GM19351 (cell line): ENCODE data around the gene TSGA10IP.
A peak's percentile ranks its signal among the peaks of the same experiment; 100 is the strongest.

Experiments
- ATAC-seq: cut with Tn5 transposase; IDR thresholded peaks from one replicate; pipeline ENCODE4 v1.9.1; 2021; ENCODE audit warnings: mild to moderate bottlenecking, moderate library complexity; ENCODE audit not compliant: unreplicated experiment

TSGA10IP gene

DNA sequence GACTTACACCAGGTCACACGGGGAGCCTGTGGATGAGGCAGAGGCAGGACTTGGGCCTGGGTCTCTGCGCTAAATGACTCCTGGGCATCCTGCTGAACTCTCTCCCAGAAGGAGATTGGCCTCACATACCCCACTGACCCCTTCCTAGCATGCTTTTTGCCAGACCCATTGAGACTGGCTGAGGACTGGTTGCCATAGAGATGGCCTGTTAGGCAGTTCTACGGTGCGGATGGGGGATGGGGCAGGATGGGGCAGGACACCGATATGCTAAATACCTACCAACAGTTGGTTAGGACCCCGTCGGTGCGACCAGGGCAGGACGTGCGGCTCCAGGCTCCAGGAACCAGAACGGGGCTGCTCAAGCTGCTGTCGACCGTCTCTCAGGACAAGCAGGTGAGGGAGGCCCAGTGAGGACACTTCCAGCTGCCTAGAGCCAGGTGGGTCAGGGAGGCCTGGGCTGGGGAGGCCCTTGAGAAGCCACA is at the start of gene TSGA10IP:
TSS of gene TSGA10IP (plus strand) at position 51 of the 482 bp plus-strand sequence. CDS start at position 247, 196 bp downstream.
- no peak for ATAC-seq

DNA sequence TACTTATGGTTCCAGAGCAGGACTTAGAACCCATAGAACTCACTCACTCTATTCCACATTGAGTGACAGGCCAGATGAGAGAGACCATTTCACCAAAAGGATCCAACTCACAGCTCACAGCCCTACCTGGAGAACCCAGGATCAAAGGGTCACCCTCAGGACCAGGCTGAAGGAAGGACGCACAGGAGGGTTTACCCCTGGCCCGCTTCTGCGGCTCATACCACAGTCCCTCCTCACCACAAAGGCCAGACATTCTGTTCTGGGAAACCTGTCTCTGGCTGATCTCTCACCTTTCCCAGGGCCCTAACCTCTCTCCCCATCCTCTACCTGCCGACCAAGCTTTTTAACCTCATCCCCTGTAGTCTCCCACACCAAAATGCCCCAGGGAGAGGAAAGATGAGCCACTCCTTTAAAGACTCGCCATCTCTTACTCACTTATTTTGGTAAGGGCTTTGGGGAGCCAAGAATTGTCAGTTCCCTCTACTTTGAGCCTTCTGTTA is 49.7 kb upstream of the TSGA10IP start:
- no peak for ATAC-seq

DNA sequence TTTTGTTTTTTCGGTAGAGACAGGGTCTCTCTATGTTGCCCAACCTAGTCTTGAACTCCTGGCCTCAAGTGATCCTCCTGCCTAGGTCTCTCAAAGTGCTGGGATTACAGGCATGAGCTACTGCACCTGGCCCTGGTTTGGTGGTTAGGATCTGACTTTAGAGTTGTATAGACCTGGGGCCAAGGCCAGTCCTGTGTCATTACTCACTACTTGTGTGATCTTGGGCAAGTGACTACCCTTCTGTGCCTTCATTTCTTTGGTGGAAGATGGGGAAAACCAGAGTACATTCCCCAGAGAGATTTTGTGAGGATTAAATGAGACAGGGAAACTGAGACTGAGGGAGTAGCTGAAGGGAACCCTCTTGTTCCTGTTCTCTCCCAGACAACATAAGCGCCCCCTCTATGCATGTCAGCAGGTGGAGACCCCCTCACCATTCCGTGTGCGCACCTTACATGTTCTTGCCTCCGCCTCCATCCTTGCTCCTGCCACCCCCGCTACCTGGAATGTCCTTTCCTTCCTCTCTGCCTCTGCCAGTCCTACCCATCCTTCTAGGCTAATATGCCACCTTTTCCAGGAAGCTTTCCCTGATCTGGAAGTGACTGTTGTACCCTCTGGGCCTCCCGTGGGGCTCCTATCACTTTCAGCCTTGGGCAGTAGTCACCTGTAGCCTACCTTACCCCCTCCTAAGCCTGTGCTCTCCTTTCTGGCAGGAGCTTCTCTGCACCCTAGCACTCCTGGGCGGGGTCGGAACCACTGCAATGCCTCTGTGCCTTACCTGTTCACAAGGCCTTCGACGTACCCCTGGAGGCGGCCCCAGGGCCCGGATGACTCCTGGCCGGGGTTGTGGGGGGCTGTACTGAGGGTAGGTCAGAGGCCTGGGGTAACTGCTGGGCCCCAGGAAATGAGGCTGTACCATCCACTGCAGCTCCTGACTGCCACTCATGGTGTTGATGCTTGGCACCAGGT is 49.0 kb upstream of the TSGA10IP start:
- no peak for ATAC-seq

DNA sequence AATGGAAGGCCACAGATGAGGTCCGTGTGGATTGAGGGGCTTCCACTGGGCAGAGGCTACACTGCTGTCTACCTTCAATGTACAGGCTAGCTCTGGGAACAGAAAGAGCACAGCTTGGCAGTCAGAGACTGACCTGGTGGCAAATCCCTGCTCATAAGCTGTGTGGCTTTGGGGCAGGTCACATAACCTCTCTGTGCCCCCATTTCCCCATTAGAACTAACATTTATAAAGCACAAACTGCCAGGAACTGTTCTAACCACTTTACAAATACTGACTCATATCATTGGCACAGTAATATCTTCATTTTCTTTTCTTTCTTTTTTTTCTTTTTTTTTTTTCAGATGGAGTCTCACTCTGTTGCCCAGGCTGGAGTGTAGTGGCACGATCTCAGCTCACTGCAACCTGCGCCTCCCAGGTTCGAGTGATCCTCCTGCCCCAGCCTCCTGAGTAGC is 48.2 kb upstream of the TSGA10IP start:
- ATAC-seq: no peak

DNA sequence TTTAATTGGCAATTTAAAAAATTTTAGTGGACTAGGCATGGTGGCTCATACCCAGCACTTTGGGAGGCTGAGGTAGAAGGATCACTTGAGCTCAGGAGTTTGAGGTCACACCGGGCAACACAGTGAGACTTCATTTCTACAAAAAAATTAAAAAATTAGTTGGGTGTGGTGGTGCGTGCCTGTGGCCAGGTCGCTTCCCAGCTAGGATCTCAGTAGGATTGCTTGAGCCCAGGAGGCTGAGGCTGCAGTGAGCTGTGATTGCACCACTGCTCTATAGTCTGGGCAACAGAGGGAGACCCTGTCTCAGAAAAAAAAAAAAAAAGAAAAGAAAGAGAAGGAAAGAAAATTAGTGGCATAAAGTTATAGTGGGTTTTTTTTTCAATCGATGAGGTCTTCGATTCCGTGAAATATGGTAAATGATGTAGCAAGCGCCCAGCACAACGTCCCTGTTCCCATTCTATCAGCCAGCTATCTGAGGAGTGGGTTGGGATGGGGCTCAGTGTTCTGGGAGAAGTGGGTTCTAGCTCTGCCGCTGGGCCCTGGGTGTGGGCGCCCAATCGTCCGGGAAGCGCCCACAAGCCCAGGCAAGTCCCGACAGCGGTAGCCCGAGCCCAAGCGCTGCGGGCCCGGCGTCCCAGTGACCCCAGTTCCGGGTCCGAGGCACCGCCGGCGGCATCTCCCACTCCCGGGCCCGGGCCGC is 46.5 kb upstream of the TSGA10IP start:
- no peak for ATAC-seq

DNA sequence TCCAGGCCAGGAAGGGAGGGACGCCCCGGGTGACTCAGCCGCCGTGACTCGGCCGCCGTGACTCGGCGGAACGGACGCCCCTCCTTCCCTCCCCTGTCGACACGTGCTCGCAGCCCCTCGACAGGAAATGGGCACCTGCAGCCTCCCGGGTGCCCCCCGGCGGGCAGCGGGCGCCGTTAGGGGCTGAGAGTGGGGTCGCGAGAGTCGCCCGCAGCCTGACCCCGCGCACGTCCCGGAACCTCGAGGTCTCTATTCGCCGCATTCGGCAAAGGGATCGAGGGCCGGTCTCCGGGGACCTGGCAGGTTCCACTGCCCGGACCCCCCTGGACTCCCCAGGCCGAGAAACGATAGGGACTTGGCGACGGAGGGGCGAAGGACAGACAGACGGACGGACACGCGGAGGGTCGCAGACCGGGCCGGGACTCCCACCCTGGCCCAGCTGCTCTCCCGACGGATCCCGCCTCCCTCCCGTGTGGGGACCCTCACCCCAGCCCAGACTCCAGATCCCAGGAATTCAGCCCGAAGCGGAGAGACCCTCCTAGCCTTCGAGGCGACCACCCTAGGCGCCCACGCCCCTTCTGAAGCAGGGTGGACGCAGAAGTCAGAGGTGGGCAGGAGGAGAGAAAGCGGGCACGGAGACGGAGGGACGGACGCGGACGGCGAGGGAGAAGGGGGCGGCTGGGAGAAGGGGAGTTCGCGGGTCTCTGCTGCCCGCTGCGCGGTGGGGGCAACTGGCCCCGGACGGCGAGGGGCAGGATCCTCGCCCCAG is 45.7 kb upstream of the TSGA10IP start:
- ATAC-seq: no peak

DNA sequence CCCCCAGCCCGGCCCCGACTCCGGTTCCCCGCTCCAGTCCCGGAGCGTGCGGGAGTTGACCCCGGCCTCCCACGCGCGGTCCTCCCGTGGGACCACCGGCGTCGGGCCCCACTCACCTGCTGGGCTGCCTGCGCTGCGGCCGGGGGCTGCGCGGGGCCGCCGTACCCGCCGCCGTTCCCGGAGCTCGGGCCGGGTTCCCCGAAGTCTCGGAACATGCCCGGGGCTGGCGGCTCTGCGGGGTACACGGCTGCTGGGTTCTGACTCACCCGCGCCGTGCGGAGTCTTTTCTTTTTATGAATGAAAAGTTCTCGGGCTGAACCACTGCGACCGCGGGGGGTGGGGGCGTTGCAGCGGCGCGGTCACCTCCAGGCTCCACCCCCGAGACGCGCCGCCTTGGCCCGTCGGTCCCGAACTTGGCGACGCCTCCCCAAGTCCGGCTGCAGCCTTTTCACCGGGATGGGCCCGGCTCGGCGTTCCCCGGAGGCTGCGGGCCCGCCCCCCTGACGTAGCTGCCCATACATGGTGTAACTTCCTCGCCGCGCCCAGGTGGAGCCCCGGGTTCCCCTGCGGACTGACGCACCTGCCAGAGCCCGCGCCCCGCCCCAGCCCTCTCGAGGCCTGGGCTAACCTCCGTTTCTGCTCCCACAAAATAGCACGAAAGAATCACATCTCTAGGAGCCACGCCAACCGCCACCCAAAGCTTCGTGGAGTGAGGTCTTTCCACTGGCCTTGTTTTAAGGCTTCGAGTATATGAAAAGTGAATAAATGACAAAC is 45.0 kb upstream of the TSGA10IP start, which contains the start of gene FOSL1:
TSS of gene FOSL1 (minus strand) at position 264 of the 774 bp plus-strand sequence. CDS start at position 215, 49 bp downstream.
- peak; percentile 82 for ATAC-seq

DNA sequence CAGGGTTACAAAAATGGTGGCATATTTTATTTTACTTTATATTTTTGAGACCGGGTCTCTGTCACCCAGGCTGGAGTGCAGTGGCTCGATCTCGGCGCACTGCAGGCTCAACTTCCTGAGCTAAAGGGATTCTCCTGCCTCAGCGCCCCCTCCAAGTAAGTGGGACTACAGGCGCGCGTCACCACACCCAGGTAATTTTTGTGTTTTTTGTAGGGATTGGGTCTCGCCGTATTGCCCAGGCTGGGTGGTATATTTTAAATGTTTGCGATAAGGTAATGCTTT is 44.4 kb upstream of the TSGA10IP start:
- ATAC-seq: no peak

DNA sequence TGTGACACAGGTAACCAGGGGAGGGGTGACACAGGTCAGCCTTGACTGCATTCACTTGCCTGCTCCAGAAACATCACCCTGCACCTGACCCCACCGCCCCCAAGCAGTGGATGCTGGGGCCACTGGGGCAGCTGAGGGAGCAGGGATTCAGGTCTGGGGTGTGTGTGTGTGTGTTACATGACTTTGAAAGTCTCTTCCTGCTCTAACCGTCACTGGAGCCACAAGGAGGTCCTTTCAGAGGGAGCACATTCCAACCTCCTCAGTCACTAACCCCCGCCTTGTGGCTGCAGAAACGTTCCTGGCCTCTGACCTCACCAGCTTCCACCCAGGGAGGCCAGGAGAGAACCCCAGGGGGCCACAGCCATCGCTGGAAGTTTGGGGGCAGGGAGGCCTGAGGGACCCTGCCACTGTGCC is 42.2 kb upstream of the TSGA10IP start:
- no peak for ATAC-seq

DNA sequence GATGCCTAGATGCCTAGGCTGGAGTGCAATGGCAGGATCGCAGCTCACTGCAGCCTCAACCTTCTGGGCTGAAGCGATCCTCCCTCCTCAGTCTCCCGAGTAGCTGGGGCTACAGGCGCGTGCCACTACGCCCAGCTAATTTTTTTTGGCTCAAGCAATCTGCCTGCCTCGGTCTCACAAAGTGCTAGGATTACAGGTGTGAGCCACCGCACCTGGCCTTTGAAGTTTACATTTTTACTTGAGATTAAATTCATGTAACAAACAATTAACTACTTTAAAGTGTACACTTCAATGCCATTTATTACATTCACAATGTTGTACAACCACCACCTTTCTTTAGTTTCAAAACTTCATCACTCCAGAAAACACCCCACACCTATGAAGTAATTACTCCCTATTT is 41.6 kb upstream of the TSGA10IP start:
- ATAC-seq: no peak

DNA sequence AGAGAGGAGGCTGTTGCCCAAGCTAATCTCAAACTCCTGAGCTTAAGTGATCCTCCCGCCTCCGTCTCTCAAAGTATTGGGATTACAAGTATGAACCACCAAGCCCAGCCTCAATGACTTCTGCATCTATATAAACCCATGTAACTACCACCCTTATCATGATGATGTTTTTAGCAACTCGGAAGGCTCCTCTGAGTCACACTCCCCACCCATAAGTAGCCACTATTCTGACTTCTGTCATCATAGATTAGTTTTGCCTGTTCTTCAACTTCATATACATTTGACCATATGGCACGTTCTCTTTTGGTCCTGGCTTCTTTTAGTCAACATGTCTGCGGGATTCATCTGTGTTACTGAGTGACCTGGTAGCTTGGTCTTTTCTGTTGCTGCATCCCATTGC is 38.7 kb upstream of the TSGA10IP start:
- no peak for ATAC-seq

DNA sequence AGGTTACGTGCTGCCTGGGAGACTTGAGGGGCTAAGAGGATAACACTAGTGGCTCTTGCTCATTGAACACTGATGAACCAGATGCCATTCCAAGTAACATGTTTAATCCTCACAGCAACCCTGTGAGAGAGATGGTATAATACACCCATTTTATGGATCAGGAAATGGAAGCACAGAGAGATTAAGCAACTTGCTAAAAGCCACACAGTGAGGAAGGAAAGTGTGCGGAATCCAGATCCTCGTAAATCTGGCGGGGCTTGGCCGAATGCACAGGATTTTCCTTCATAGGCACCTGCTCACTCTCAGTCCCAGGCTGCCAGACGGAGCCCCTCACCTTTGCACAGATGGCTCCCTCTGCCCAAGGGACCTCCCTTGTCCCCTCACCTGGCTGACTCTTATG is 37.4 kb upstream of the TSGA10IP start:
- ATAC-seq: no peak

DNA sequence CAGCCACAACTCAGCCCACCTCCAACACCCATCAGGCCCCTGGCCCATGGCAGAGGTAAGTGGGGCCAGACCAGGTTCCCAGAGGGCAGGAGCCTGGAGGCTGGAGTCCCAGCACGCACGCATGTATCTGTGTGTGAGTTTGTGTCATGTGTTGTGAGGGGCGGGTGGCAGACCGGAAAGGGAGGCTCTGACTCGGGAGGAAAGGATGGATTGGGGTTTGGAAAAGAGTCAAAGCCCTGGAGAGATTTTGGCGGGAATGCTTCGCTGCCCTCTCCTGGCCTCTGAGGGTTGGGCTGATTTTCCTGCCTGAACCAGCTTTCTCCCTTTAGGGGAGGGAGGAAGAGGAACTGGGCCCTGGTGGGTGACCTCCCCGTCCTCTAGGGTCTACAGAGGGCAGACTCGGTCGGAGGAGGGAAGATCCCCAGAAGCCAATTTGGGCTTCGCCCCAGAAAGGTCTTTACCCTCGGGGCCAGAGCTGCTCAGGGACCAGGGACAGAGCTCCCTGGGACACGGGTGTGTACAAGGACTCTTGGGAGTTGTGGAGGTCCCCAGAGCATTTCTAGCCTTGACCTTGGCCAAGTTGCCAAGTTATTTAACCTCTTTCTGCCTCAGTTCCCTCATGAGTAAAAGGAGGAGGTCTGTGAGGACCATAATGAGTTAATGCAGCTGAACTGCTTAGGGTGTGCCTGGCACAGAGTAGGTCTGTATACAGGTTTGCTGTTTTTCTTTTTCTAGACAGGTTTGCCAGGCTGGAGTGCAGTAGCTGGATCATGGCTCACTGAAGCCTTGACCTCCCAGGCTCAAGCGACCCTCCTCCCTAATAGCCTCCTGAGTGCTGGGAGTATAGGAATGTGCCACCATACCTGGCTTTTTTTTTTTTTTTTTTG is 33.4 kb upstream of the TSGA10IP start:
- ATAC-seq: no peak

DNA sequence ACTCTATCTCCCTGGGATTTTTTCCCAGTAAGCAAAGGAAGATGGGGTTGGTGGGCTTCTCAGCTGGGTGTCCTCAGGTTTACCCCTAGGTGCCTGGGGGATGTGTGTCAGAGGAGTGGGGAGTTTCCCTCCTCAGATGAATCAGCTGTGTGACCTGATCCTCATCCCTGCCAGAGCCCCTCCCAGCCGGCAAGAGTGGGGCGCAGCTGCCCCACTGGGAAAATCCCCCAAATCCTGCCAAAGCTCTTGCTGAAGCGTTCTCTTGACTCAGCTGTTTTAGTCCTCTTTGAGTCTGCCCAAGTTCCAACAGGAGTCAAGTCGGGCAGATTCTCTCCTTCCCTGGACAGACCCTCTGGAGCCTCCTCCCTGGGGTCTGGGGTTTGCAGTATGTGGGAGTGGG is 32.4 kb upstream of the TSGA10IP start:
- ATAC-seq: no peak

DNA sequence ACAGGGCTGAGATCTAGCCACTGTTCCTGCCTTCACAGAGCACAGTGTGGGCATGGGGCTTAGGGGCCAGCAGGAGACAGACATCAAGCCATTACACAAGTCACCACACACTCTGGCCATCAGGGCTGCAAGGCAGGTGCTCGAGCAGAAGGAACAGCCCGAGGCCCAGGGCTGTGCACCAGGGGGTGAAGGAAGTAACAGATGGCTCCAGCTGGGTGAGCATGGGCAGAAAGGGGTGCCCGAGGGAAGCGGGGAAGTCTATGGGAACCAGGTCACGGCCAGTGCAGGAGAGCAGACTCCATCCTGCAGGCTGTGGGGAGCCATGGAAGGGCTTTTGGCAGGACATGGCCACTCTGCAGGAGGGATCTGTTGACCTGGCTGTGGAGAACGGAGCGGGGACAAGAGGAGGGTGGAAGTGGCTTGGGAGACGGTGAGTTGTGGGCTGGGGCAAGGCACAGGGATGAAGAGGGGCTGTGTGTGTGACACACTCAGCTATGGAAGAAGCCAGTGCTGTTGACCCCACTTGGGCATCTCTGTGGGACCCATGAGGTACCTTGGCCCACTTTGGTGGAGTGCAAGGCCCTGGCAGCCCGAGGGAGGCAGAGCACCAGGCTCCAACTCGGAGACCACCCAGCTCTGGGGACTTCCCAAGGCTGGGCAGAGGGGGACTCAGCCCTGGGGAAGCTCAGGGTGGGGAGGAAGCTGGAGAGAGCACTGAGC is 30.0 kb upstream of the TSGA10IP start:
- ATAC-seq: no peak

DNA sequence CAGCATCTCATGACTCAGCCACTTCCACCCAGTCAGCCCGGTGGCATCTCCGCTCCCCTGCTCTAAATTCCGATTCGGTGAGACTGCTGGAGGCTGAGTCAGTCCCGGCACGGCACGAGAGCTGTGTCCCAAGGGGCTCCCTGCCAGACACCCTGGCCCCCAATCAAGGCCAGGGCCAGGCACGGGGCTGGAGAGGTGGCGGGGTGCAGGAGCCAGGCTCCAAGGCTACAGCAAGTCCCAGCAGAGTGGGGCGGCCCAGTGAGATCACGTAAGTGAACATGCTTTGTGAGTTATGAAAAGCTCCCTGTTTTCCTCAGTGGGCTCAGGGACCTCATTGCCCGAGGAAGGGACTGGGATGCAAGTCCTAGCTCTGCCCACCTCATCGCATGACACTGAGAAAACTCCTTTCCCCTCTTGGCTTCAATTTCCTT is 29.4 kb upstream of the TSGA10IP start:
- no peak for ATAC-seq

DNA sequence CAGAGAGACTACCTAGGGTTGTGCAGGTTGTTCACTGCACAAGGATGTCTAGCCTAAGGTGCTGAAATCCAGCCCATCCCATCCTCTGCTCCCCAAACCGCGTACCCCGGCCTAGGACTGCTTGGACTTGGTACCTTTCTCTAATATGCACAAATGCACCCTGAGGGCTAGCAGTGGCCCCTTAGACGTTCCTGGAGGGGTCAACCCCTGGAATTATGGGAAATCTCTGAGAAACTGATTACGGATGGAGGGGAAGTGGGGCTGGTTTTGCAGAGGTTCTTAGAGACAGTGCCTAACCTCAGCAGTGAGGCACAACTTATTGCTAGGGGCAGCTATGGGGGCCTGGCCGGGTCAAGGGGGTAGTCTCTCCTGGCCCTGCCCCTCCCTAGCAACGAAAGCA is 28.9 kb upstream of the TSGA10IP start:
- ATAC-seq: no peak

DNA sequence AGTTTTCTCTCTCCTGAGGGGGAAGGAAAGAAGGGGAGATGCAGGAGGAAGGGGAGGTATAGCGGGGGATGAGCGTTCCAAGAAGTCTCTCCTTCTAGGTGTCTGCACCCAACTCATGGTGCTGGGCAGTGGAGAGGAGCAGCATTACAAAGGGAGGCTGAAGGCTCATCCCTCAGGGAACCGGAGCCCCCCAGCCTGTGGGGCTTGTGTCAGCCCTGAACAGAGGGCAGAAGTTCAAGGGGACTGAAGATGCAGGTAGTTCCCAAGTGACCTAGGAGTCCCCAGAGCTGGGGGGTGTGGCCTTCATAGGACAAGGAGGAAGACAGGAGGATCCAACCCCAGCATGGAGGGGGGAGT is 28.2 kb upstream of the TSGA10IP start:
- ATAC-seq: no peak
